ENCODE data around the gene CFAP77. TPM values are rescaled to one million over a fixed set of nuclear protein-coding genes. Genes with fewer than 3 reads are reported as not detected.

The CFAP77 gene
- total and polyA plus RNA-seq, 9 of the 15 experiments (the other 6 are each of a cell fraction or from before 2014, with no cell fraction given) = not detected

DNA sequence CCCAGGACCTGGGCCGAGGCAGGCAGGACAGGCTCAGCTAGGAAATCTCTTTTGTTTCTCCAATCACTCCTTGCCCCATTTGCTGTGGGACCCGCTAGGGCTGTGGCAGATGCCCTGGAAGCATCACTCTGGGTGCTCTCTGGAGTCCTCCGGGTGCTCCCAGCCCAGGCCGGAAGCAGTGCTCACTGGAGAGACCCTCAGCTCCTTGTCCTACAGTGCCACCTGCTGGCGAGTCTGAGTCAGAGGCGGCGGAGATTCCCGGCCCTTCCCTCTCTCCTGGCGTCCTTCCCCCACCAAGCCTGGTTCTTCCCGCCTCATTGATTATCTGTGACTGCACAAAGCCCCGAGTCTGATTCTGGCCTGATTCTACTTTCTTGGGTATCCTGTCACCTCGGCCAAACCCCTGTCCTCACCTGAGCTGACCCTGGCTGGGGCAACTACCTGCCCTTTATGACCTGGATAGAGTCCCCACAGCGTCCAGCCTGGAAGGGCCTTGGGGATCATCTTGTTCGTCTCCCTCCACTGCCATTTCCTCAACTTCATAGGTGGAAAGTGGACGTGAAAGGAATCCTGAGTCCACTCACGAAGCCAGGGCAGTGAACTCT, 165.1 kb downstream of the CFAP77 start (continued):
- TF ChIP-seq ZNF717 (CRISPR knock-in tag; IDR thresholded peaks at IDR 0.05) = no peak
- TF ChIP-seq ZFPM2 (CRISPR knock-in tag; IDR thresholded peaks at IDR 0.05) = no peak
- TF ChIP-seq RAD21 (CRISPR knock-in tag; conservative IDR thresholded peaks at IDR 0.05 in 1 of 2, IDR thresholded peaks at IDR 0.05 in 1 of 2) = peak; percentile 75 to 90
- no peak for TF ChIP-seq ZBED1 (IDR thresholded peaks at IDR 0.05)
- TF ChIP-seq PCBP1 (IDR thresholded peaks at IDR 0.05; ENCODE audit: low read depth, low read length, poor library complexity, severe bottlenecking) = no peak
- no peak for TF ChIP-seq C11orf30 (IDR thresholded peaks at IDR 0.05; ENCODE audit: low read depth)
- TF ChIP-seq GATA2 (CRISPR knock-in tag; IDR thresholded peaks at IDR 0.05) = no peak
- no peak for TF ChIP-seq ZNF507 (tag; conservative IDR thresholded peaks at IDR 0.05)
- TF ChIP-seq FOS (IDR thresholded peaks at IDR 0.05; ENCODE audit: extremely low read depth, insufficient read length) = no peak
- TF ChIP-seq ZNF263 (CRISPR knock-in tag; IDR thresholded peaks at IDR 0.05; ENCODE audit: borderline replicate concordance) = peak; percentile 98
- TF ChIP-seq SETDB1 (IDR thresholded peaks at IDR 0.05; ENCODE audit: low read length) = no peak
- TF ChIP-seq, protein P1, sequence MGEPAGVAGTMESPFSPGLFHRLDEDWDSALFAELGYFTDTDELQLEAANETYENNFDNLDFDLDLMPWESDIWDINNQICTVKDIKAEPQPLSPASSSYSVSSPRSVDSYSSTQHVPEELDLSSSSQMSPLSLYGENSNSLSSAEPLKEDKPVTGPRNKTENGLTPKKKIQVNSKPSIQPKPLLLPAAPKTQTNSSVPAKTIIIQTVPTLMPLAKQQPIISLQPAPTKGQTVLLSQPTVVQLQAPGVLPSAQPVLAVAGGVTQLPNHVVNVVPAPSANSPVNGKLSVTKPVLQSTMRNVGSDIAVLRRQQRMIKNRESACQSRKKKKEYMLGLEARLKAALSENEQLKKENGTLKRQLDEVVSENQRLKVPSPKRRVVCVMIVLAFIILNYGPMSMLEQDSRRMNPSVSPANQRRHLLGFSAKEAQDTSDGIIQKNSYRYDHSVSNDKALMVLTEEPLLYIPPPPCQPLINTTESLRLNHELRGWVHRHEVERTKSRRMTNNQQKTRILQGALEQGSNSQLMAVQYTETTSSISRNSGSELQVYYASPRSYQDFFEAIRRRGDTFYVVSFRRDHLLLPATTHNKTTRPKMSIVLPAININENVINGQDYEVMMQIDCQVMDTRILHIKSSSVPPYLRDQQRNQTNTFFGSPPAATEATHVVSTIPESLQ (CRISPR knock-in tag; IDR thresholded peaks at IDR 0.05) = no peak
- TF ChIP-seq ZFP36 (IDR thresholded peaks at IDR 0.05; ENCODE audit: low read depth, low read length, partially characterized antibody) = peak; percentile 36
- TF ChIP-seq SMC3 (conservative IDR thresholded peaks at IDR 0.05; ENCODE audit: insufficient read depth, low read depth, low read length) = peak; percentile 87
- TF ChIP-seq, protein P2, sequence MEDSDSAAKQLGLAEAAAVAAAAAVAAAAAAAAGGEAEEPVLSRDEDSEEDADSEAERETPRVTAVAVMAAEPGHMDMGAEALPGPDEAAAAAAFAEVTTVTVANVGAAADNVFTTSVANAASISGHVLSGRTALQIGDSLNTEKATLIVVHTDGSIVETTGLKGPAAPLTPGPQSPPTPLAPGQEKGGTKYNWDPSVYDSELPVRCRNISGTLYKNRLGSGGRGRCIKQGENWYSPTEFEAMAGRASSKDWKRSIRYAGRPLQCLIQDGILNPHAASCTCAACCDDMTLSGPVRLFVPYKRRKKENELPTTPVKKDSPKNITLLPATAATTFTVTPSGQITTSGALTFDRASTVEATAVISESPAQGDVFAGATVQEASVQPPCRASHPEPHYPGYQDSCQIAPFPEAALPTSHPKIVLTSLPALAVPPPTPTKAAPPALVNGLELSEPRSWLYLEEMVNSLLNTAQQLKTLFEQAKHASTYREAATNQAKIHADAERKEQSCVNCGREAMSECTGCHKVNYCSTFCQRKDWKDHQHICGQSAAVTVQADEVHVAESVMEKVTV (CRISPR knock-in tag; IDR thresholded peaks at IDR 0.05) = peak; percentile 54; the same call in 1 of the 2 replicates
- TF ChIP-seq CTBP1 (IDR thresholded peaks at IDR 0.05; ENCODE audit: borderline replicate concordance) = no peak
- no peak for TF ChIP-seq RBM25 (IDR thresholded peaks at IDR 0.05; ENCODE audit: low read depth, low read length, severe bottlenecking)
- no peak for TF ChIP-seq TAF9B (IDR thresholded peaks at IDR 0.05; ENCODE audit: partially characterized antibody)
- no peak for TF ChIP-seq PML (IDR thresholded peaks at IDR 0.05; ENCODE audit: low read length)
- TF ChIP-seq RFX1 (IDR thresholded peaks at IDR 0.05) = no peak
- TF ChIP-seq, protein P3, sequence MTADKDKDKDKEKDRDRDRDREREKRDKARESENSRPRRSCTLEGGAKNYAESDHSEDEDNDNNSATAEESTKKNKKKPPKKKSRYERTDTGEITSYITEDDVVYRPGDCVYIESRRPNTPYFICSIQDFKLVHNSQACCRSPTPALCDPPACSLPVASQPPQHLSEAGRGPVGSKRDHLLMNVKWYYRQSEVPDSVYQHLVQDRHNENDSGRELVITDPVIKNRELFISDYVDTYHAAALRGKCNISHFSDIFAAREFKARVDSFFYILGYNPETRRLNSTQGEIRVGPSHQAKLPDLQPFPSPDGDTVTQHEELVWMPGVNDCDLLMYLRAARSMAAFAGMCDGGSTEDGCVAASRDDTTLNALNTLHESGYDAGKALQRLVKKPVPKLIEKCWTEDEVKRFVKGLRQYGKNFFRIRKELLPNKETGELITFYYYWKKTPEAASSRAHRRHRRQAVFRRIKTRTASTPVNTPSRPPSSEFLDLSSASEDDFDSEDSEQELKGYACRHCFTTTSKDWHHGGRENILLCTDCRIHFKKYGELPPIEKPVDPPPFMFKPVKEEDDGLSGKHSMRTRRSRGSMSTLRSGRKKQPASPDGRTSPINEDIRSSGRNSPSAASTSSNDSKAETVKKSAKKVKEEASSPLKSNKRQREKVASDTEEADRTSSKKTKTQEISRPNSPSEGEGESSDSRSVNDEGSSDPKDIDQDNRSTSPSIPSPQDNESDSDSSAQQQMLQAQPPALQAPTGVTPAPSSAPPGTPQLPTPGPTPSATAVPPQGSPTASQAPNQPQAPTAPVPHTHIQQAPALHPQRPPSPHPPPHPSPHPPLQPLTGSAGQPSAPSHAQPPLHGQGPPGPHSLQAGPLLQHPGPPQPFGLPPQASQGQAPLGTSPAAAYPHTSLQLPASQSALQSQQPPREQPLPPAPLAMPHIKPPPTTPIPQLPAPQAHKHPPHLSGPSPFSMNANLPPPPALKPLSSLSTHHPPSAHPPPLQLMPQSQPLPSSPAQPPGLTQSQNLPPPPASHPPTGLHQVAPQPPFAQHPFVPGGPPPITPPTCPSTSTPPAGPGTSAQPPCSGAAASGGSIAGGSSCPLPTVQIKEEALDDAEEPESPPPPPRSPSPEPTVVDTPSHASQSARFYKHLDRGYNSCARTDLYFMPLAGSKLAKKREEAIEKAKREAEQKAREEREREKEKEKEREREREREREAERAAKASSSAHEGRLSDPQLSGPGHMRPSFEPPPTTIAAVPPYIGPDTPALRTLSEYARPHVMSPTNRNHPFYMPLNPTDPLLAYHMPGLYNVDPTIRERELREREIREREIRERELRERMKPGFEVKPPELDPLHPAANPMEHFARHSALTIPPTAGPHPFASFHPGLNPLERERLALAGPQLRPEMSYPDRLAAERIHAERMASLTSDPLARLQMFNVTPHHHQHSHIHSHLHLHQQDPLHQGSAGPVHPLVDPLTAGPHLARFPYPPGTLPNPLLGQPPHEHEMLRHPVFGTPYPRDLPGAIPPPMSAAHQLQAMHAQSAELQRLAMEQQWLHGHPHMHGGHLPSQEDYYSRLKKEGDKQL (CRISPR knock-in tag; IDR thresholded peaks at IDR 0.05; ENCODE audit: borderline replicate concordance) = no peak
- TF ChIP-seq ZSCAN29 (IDR thresholded peaks at IDR 0.05) = no peak

Measured in K562 (cell line).